GM21529 (cell line): ENCODE measurements around the gene FASTKD2.

Source experiments
- ATAC-seq: cut with Tn5 transposase; IDR thresholded peaks from one replicate; pipeline ENCODE4 v1.9.1; 2021; ENCODE audit not compliant: unreplicated experiment

FASTKD2 gene

GRCh38 chr2:206836722-206837121 is 71.3 kb downstream of the FASTKD2 start:
- ATAC-seq: no peak

GRCh38 chr2:206837775-206838174 is 72.4 kb downstream of the FASTKD2 start:
- no peak for ATAC-seq

GRCh38 chr2:206838690-206839089 is 73.3 kb downstream of the FASTKD2 start:
- no peak for ATAC-seq

- no peak for ATAC-seq
Observed at GRCh38 chr2:206840999-206841398, 75.6 kb downstream of the FASTKD2 start.
